Measurements from ENCODE around the gene HPGD. TPM values are rescaled to one million over a fixed set of nuclear protein-coding genes. Genes with fewer than 3 reads are reported as not detected.

Gene HPGD
- total and polyA plus RNA-seq, 2 of the 4 experiments (the other 2 are of a cell fraction): not detected

GRCh38 chr4:174483792-174484191, 38.5 kb downstream of the HPGD start:
- no peak for DNase-seq
- Histone ChIP-seq H2BK20ac (ENCODE audit: low read depth, low read length) (no peak overlapping the region), H4K91ac (ENCODE audit: insufficient read depth, low read depth, low read length) (no peak overlapping the region), H3K14ac (replicated peaks; ENCODE audit: low read depth, low read length) (no peak overlapping the region), H3K9me3 (ENCODE audit: control insufficient read depth, insufficient read depth, low read length) (0 out of 2 replicates have a peak, but pooled peaks cover 4% of the 10 kb centered on the region), H2AK9ac (replicated peaks; ENCODE audit: low read depth, low read length, poor library complexity) (no peak overlapping the region), H4K8ac (ENCODE audit: low read depth in 2 of 2, low read length in 2 of 2) (no peak overlapping the region), H3K18ac (ENCODE audit: low read depth, low read length) (no peak overlapping the region), H4K5ac (ENCODE audit: low read depth, low read length) (no peak overlapping the region), H3K23ac (ENCODE audit: low read depth, low read length) (no peak overlapping the region), H2AK5ac (ENCODE audit: low read depth, low read length) (no peak overlapping the region), H3K27me3 (ENCODE audit: control insufficient read depth, insufficient read depth, low read length) (no peaks in the 10 kb centered on the region), H3K56ac (ENCODE audit: extremely low read depth, insufficient read depth, low read length) (no peak overlapping the region), H3K9ac (ENCODE audit: low read depth, low read length) (no peak overlapping the region), H3K36me3 (ENCODE audit: control insufficient read depth, insufficient read depth, low read length) (no peaks in the 10 kb centered on the region), H3K4ac (ENCODE audit: low read depth, low read length) (no peak overlapping the region), H2BK5ac (ENCODE audit: low read depth, low read length, poor library complexity, severe bottlenecking) (no peak overlapping the region), H3K4me1 (ENCODE audit: control insufficient read depth, insufficient read depth, low read length) (no peaks in the 10 kb centered on the region), H3K4me3 (ENCODE audit: insufficient read depth, low read depth, low read length) (no peak overlapping the region), H3K79me1 (ENCODE audit: low read depth in 1 of 2, low read length in 2 of 2) (no peaks in the 10 kb centered on the region), H2AFZ (replicated peaks; ENCODE audit: low read length, poor library complexity) (no peak overlapping the region), H3K9me1 (ENCODE audit: insufficient read depth, low read length) (no peaks in the 10 kb centered on the region), H2BK120ac (ENCODE audit: low read depth, low read length) (no peak overlapping the region), H3K4me2 (ENCODE audit: low read depth, low read length) (no peak overlapping the region), H2BK15ac (ENCODE audit: low read depth, low read length) (no peak overlapping the region), H4K20me1 (ENCODE audit: insufficient read depth, low read length) (no peaks in the 10 kb centered on the region), H3K27ac (ENCODE audit: insufficient read depth, low read length) (no peak overlapping the region)
- TF ChIP-seq CEBPB (IDR thresholded peaks at IDR 0.05; ENCODE audit: low read depth, low read length) (no peak), RAD21 (IDR thresholded peaks at IDR 0.05; ENCODE audit: low read length) (no peak), NFE2L2 (IDR thresholded peaks at IDR 0.05; ENCODE audit: low read depth, low read length) (no peak), RFX5 (IDR thresholded peaks at IDR 0.05; ENCODE audit: low read depth, low read length) (no peak), POLR2A (IDR thresholded peaks at IDR 0.05; ENCODE audit: low read depth, low read length) (no peak), ELK1 (IDR thresholded peaks at IDR 0.05; ENCODE audit: borderline replicate concordance, low read depth, low read length) (no peak), MAZ (IDR thresholded peaks at IDR 0.05; ENCODE audit: borderline replicate concordance, low read depth, low read length) (no peak), FOS (IDR thresholded peaks at IDR 0.05; ENCODE audit: low read depth, low read length) (no peak), SMC3 (IDR thresholded peaks at IDR 0.05; ENCODE audit: low read depth, low read length) (no peak), MXI1 (IDR thresholded peaks at IDR 0.05; ENCODE audit: borderline replicate concordance, low read depth, low read length) (no peak), USF2 (IDR thresholded peaks at IDR 0.05; ENCODE audit: low read depth, low read length) (no peak), MAFK (IDR thresholded peaks at IDR 0.05; ENCODE audit: low read depth, low read length) (no peak), CHD1 (IDR thresholded peaks at IDR 0.05; ENCODE audit: low read depth, low read length) (no peak), CTCF (conservative IDR thresholded peaks at IDR 0.05; ENCODE audit: low read depth, low read length) (no peak), RCOR1 (IDR thresholded peaks at IDR 0.05; ENCODE audit: insufficient replicate concordance, low read length) (no peak), BHLHE40 (IDR thresholded peaks at IDR 0.05; ENCODE audit: low read depth, low read length) (no peak)
- ChIA-PET POLR2A (ENCODE audit: unreplicated experiment) (no interaction called here), CTCF (no interaction called here)
- no CpG with 5 or more reads among the region's 3 CpGs for WGBS, 2 experiments (ENCODE audit: extremely low coverage in 2 of 2, insufficient read length in 1 of 2)
- ATAC-seq (ENCODE audit: low read depth): no peak
- intact Hi-C loops (cut with micrococcal nuclease): no loop called here
- BruUV-seq (replicated peaks): no TSS peak
- in situ Hi-C loops (cut with MboI; ENCODE audit: low sequenced_read_pairs): no loop called here
- dilution Hi-C loops (cut with HindIII; ENCODE audit: low sequenced_read_pairs, unreplicated experiment): no loop called here
